ENCODE results near the gene OR2A25. TPM values are rescaled to one million over a fixed set of nuclear protein-coding genes. Genes with fewer than 3 reads are reported as not detected.

The OR2A25 gene
- polyA plus RNA-seq, 1 of the 3 experiments (the other 2 are of a cell fraction), result not detected

DNA sequence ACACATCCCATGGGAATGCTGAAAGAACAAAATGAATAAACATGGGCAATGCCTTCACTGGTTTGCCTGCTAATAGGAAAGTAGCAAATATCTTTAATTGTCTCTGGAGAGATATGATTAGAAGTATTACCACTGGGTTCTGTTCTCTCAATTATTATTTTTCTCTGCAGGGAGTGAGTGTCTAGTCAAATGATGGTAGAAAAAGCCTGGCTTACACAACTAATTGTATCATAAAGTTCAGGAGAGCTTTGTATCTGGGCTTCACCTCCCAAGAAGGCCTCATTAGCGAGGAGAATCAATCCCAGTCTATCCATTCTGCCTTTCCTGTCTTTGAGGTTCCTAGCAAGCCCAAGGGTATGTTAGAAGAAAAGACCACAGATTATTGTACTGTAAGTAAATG lies 53.3 kb downstream of the OR2A25 start, which contains the start of gene OR2A14:
TSS of gene OR2A14 (plus strand) at position 301 of the 400 bp plus-strand sequence. CDS start 5,937 bp downstream, outside the sequence.
- no peak within 1 kb of the TSS for H3K9ac ChIP-seq
- no peaks in the 10 kb centered on the region for H3K9me2 ChIP-seq
- H3K36me3 ChIP-seq (replicated peaks in 1 of 2; ENCODE audit: control insufficient read depth in 1 of 2, insufficient read depth in 2 of 2, low read length in 1 of 2), result no peaks in the 10 kb centered on the region
- TF ChIP-seq SIN3A (IDR thresholded peaks at IDR 0.05; ENCODE audit: borderline replicate concordance, low read depth, low read length) (no peak), MXI1 (IDR thresholded peaks at IDR 0.05; ENCODE audit: low read depth, low read length) (no peak), RCOR1 (IDR thresholded peaks at IDR 0.05; ENCODE audit: low read length) (no peak)
- TF ChIP-seq, protein P1, sequence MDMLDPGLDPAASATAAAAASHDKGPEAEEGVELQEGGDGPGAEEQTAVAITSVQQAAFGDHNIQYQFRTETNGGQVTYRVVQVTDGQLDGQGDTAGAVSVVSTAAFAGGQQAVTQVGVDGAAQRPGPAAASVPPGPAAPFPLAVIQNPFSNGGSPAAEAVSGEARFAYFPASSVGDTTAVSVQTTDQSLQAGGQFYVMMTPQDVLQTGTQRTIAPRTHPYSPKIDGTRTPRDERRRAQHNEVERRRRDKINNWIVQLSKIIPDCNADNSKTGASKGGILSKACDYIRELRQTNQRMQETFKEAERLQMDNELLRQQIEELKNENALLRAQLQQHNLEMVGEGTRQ (IDR thresholded peaks at IDR 0.05; ENCODE audit: borderline replicate concordance, low read depth, low read length), result no peak
- TF ChIP-seq, protein P2, sequence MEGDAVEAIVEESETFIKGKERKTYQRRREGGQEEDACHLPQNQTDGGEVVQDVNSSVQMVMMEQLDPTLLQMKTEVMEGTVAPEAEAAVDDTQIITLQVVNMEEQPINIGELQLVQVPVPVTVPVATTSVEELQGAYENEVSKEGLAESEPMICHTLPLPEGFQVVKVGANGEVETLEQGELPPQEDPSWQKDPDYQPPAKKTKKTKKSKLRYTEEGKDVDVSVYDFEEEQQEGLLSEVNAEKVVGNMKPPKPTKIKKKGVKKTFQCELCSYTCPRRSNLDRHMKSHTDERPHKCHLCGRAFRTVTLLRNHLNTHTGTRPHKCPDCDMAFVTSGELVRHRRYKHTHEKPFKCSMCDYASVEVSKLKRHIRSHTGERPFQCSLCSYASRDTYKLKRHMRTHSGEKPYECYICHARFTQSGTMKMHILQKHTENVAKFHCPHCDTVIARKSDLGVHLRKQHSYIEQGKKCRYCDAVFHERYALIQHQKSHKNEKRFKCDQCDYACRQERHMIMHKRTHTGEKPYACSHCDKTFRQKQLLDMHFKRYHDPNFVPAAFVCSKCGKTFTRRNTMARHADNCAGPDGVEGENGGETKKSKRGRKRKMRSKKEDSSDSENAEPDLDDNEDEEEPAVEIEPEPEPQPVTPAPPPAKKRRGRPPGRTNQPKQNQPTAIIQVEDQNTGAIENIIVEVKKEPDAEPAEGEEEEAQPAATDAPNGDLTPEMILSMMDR (IDR thresholded peaks at IDR 0.05), result no peak
- no peaks in the 10 kb centered on the region for H3K9me3 ChIP-seq
- no peaks in the 10 kb centered on the region for H3K27me3 ChIP-seq (ENCODE audit: insufficient read depth)
- no peak for DNase-seq
- H3F3A ChIP-seq (replicated peaks; ENCODE audit: insufficient read depth), result no peaks in the 10 kb centered on the region
- no peaks in the 10 kb centered on the region for H3K79me2 ChIP-seq (ENCODE audit: insufficient read depth)
- no peaks in the 10 kb centered on the region; a peak in 1 of 4 replicates for H3K4me1 ChIP-seq (ENCODE audit: control insufficient read depth in 1 of 2, insufficient read depth in 2 of 2, low read depth in 1 of 2, low read length in 1 of 2)
- ChIA-PET CTCF (no interaction called here), POLR2A (no interaction called here)
- no peak within 1 kb of the TSS for H3K4me3 ChIP-seq (ENCODE audit: low read depth in 2 of 2, low read length in 1 of 2)
- WGBS (ENCODE audit: low lambda C conversion rate), result 3% methylated on average over 1 of the region's 1 CpG
- no peak within 1 kb of the TSS for H2AFZ ChIP-seq (ENCODE audit: low read depth)
- H3K27ac ChIP-seq (ENCODE audit: low read depth in 2 of 2, low read length in 1 of 2), result no peak within 1 kb of the TSS
- no peaks in the 10 kb centered on the region for H4K20me1 ChIP-seq (ENCODE audit: insufficient read depth)
- no peak within 1 kb of the TSS for H3K4me2 ChIP-seq

Small RNA genes lying within 50 kb of the gene (small RNA-seq; reads per million reads assigned to genes)
- gene OR2A41P, result 0 reads per million in 7 experiments

Other genes starting within 250 kb of the OR2A25 start
- gene TCAF1, start 167.6 kb upstream of the OR2A25 start, polyA plus RNA-seq (2012; rRNA removed), result 59.0 and 69.0 TPM in 2 replicates
- gene OR2F2, start 134.6 kb upstream of the OR2A25 start, polyA plus RNA-seq (2012; rRNA removed), result 0.07 and 0.13 TPM in 2 replicates
- gene OR2F1, start 115.0 kb upstream of the OR2A25 start, polyA plus RNA-seq (2012; rRNA removed), result 0.10 TPM in 2 replicates
- gene OR6B1, start 69.5 kb upstream of the OR2A25 start, polyA plus RNA-seq (2012; rRNA removed), result not detected in 2 replicates
- gene OR2A5, start 20.9 kb upstream of the OR2A25 start, polyA plus RNA-seq (2012; rRNA removed), result not detected in 2 replicates
- not detected in 2 replicates for gene OR2A12, start 16.5 kb downstream of the OR2A25 start, polyA plus RNA-seq (2012; rRNA removed)
- gene OR2A2, start 39.8 kb downstream of the OR2A25 start, polyA plus RNA-seq (2012; rRNA removed), result not detected in 2 replicates
- not detected in 2 replicates for gene OR2A14, start 53.4 kb downstream of the OR2A25 start, polyA plus RNA-seq (2012; rRNA removed)
- not detected in 2 replicates for gene CTAGE4, start 113.7 kb downstream of the OR2A25 start, polyA plus RNA-seq (2012; rRNA removed)
- 0.02 TPM in 1 of 2 replicates, not detected in the other for gene ARHGEF35, start 126.0 kb downstream of the OR2A25 start, polyA plus RNA-seq (2012; rRNA removed)
- not detected in 2 replicates for gene OR2A42, start 169.8 kb downstream of the OR2A25 start, polyA plus RNA-seq (2012; rRNA removed)
- gene OR2A7, start 195.0 kb downstream of the OR2A25 start, polyA plus RNA-seq (2012; rRNA removed), result not detected in 2 replicates
- gene CTAGE8, start 199.5 kb downstream of the OR2A25 start, polyA plus RNA-seq (2012; rRNA removed), result not detected in 2 replicates
- gene OR2A1, start 242.6 kb downstream of the OR2A25 start, polyA plus RNA-seq (2012; rRNA removed), result not detected in 2 replicates